IMR-90 (cell line): ENCODE measurements around the gene ZNF267.

ENCODE experiments used
- BHLHE40 ChIP-seq: fragments of 150-350 bp; IDR thresholded peaks from 2 replicates; pipeline ENCODE4 v1.6.1; 2016; ENCODE audit warnings: mild to moderate bottlenecking, low read depth, low read length
- CEBPB ChIP-seq: IDR thresholded peaks from 2 replicates; pipeline ENCODE4 v1.6.1; 2012; ENCODE audit warnings: low read depth, low read length, improper control_type of control experiment
- CHD1 ChIP-seq: IDR thresholded peaks from 2 replicates; pipeline ENCODE4 v1.6.1; 2012; ENCODE audit warnings: low read depth, low read length, improper control_type of control experiment
- CTCF ChIP-seq: conservative IDR thresholded peaks from 2 replicates; pipeline ENCODE4 v1.5.1; 2012; ENCODE audit warnings: mild to moderate bottlenecking, low read depth, low read length, improper control_type of control experiment
- ELK1 ChIP-seq: fragments of 150-350 bp; IDR thresholded peaks from 2 replicates; pipeline ENCODE4 v1.6.1; 2016; ENCODE audit warnings: low read depth, mild to moderate bottlenecking, low read length, moderate library complexity, borderline replicate concordance
- MAFK ChIP-seq: IDR thresholded peaks from 2 replicates; pipeline ENCODE4 v1.6.1; 2012; ENCODE audit warnings: low read depth, low read length, improper control_type of control experiment
- MAZ ChIP-seq: IDR thresholded peaks from 2 replicates; pipeline ENCODE4 v1.6.1; 2012; ENCODE audit warnings: low read depth, mild to moderate bottlenecking, low read length, improper control_type of control experiment, moderate library complexity, borderline replicate concordance
- MXI1 ChIP-seq: IDR thresholded peaks from 2 replicates; pipeline ENCODE4 v1.6.1; 2012; ENCODE audit warnings: low read depth, mild to moderate bottlenecking, low read length, moderate library complexity, borderline replicate concordance
- POLR2A ChIP-seq: IDR thresholded peaks from 2 replicates; pipeline ENCODE4 v1.6.1; 2012; ENCODE audit warnings: mild to moderate bottlenecking, low read depth, low read length
- RAD21 ChIP-seq: IDR thresholded peaks from 2 replicates; pipeline ENCODE4 v1.6.1; 2012; ENCODE audit warnings: low read length, improper control_type of control experiment
- RCOR1 ChIP-seq: IDR thresholded peaks from 2 replicates; pipeline ENCODE4 v1.6.1; 2012; ENCODE audit warnings: mild to moderate bottlenecking, low read length, improper control_type of control experiment; ENCODE audit not compliant: insufficient replicate concordance
- SMC3 ChIP-seq: fragments of 150-350 bp; IDR thresholded peaks from 2 replicates; pipeline ENCODE4 v1.6.1; 2016; ENCODE audit warnings: low read depth, mild to moderate bottlenecking, antibody characterized with exemption, low read length, moderate library complexity
- USF2 ChIP-seq: fragments of 150-350 bp; IDR thresholded peaks from 2 replicates; pipeline ENCODE4 v1.6.1; 2017; ENCODE audit warnings: mild to moderate bottlenecking, antibody characterized with exemption, low read length, low read depth

GRCh38 chr16:31869511-31870201 lies 4.0 kb upstream of the ZNF267 start:
- TF ChIP-seq BHLHE40 (peak; percentile 94), POLR2A (no peak), CTCF (no peak), USF2 (peak; percentile 85), CEBPB (no peak), CHD1 (peak; percentile 51; the same call in 1 of the 2 replicates), ELK1 (no peak), MAFK (peak; percentile 31; the same call in 1 of the 2 replicates), RCOR1 (no peak), MXI1 (peak; percentile 63; the same call in 1 of the 2 replicates), SMC3 (no peak), MAZ (0 out of 2 replicates have a peak, but pooled peaks have one; percentile 16), RAD21 (no peak)
